K562 (cell line): ENCODE measurements around the gene TCFL5. TPM values are rescaled to one million over a fixed set of nuclear protein-coding genes. Genes with fewer than 3 reads are reported as not detected.

Experiments used
- ATAC-seq: fragments of 200-7000 bp; cut with Tn5 transposase; 3 replicates; pipeline ENCODE4 v1.9.1; 2020; ENCODE audit warnings: moderate library complexity
- BruUV-seq: library from RNA; stranded (reverse); fragments of 400-500 nt; replicated peaks from 2 replicates; lab custom pipeline; 2021; lab: Mats Ljungman, UMichigan
- CTCF ChIA-PET: fragments of 300-600 bp; formaldehyde crosslinking; extraction: SDS; loops from one replicate; lab custom pipeline; 2021; ENCODE audit warnings: low intra/inter-chr PET ratio; lab: Yijun Ruan, JAX
- POLR2A ChIA-PET: fragments of 300-600, 350-650 bp; sonication (Branson Sonifier 250); formaldehyde crosslinking; extraction: SDS; loops from one replicate; lab custom pipeline; 2021; ENCODE audit warnings: antibody characterized with exemption, inconsistent platforms; lab: Yijun Ruan, JAX
- DNase-seq, 4 experiments: peaks; one replicate each; pipeline versions ENCODE4 v3.0.0 to v3.0.0-alpha.2; 2011 to 2018; ENCODE audit warnings: low spot score in 3 of 4, mixed read lengths in 3 of 4; ENCODE audit errors: extremely low read depth in 1 of 4
- FAIRE-seq: peaks from 2 replicates; lab custom pipeline; 2011; peaks lifted over from hg19 to GRCh38; lab: Jason Lieb, UNC
- H2AFZ ChIP-seq: 2 replicates; pipeline ENCODE4 v1.6.0; 2011; ENCODE audit warnings: low read depth, low read length, control low read depth, inconsistent platforms
- H3K27ac ChIP-seq: fragments of 200-600 bp; 3 replicates; pipeline ENCODE4 v1.8.0; 2011; ENCODE audit warnings: low read depth, mild to moderate bottlenecking, control low read depth, inconsistent platforms, low read length, moderate library complexity, mixed read lengths; ENCODE audit errors: extremely low read depth
- H3K27me3 ChIP-seq, 2 experiments: fragments of 300-600 bp in 1 of 2; 2 replicates in 1 of 2; 3 replicates in 1 of 2; pipeline versions ENCODE4 v1.6.0 to v1.8.0; 2011; ENCODE audit warnings: inconsistent platforms in 2 of 2, low read length in 2 of 2, mild to moderate bottlenecking in 1 of 2, mixed read lengths in 1 of 2, moderate library complexity in 1 of 2; ENCODE audit not compliant: control insufficient read depth in 2 of 2, insufficient read depth in 2 of 2
- H3K36me3 ChIP-seq: fragments of 300-600 bp; 3 replicates; pipeline ENCODE4 v1.8.0; 2011; ENCODE audit warnings: mild to moderate bottlenecking, low read length, inconsistent platforms; ENCODE audit not compliant: control insufficient read depth, insufficient read depth
- H3K4me1 ChIP-seq, 2 experiments: fragments of 200-600 bp in 1 of 2; replicated peaks in 1 of 2; 2 replicates in 1 of 2; 3 replicates in 1 of 2; pipeline versions ENCODE4 v1.5.1 to v1.8.0; 2011; ENCODE audit warnings: inconsistent platforms in 2 of 2, low read length in 2 of 2, mild to moderate bottlenecking in 1 of 2, mixed read lengths in 1 of 2, moderate library complexity in 1 of 2; ENCODE audit not compliant: control insufficient read depth in 2 of 2, insufficient read depth in 2 of 2
- H3K4me2 ChIP-seq: 2 replicates; pipeline ENCODE4 v1.6.1; 2011; ENCODE audit warnings: low read length, control low read depth, inconsistent platforms, mixed read lengths; ENCODE audit not compliant: insufficient read depth
- H3K4me3 ChIP-seq: fragments of 200-600 bp; sonication (generic), shearing (Covaris generic); 2 replicates; pipeline ENCODE4 v1.5.1; 2016; ENCODE audit warnings: control low read depth, inconsistent platforms
- H3K79me2 ChIP-seq: fragments of 200-600 bp; 3 replicates; pipeline ENCODE4 v1.8.0; 2011; ENCODE audit warnings: low read length, inconsistent platforms; ENCODE audit not compliant: control insufficient read depth, insufficient read depth
- H3K9ac ChIP-seq, 2 experiments: 2 replicates each; pipeline versions ENCODE4 v1.6.0 to v1.6.1; 2011; ENCODE audit warnings: low read depth in 2 of 2, low read length in 2 of 2, control low read depth in 1 of 2, inconsistent platforms in 1 of 2, mild to moderate bottlenecking in 1 of 2, mixed read lengths in 1 of 2; ENCODE audit not compliant: insufficient read depth in 1 of 2
- H3K9me1 ChIP-seq: one replicate; pipeline ENCODE4 v1.6.0; 2011; ENCODE audit warnings: inconsistent platforms, mild to moderate bottlenecking, low read length, moderate library complexity; ENCODE audit not compliant: control insufficient read depth, insufficient read depth
- H3K9me3 ChIP-seq: replicated peaks from 2 replicates; pipeline ENCODE4 v1.5.1; 2011; ENCODE audit warnings: low read depth, low read length, inconsistent platforms; ENCODE audit not compliant: control insufficient read depth, insufficient read depth
- H4K20me1 ChIP-seq: replicated peaks from 2 replicates; pipeline ENCODE4 v1.6.1; 2011; ENCODE audit warnings: low read length, inconsistent platforms, mixed read lengths; ENCODE audit not compliant: control insufficient read depth, insufficient read depth
- COPS2 ChIP-seq: fragments of 450-650 bp; conservative IDR thresholded peaks from 2 replicates; pipeline ENCODE4 v1.6.1; 2016; ENCODE audit warnings: mild to moderate bottlenecking, moderate library complexity
- DNMT1 ChIP-seq: fragments of 450-650 bp; IDR thresholded peaks from 2 replicates; pipeline ENCODE4 v1.6.1; 2016; ENCODE audit warnings: antibody characterized with exemption, mild to moderate bottlenecking
- KLF16 ChIP-seq: IDR thresholded peaks from 2 replicates; pipeline ENCODE4 v1.6.1; 2016; ENCODE audit warnings: antibody characterized with exemption
- MTF1 ChIP-seq: fragments of 250-450 bp; sonication (Bioruptor Pico); IDR thresholded peaks from 2 replicates; pipeline ENCODE4 v1.9.0; 2021; ENCODE audit warnings: moderate library complexity, mild to moderate bottlenecking, inconsistent platforms, borderline replicate concordance
- RBM22 ChIP-seq: fragments of 200-400 bp; formaldehyde crosslinking; IDR thresholded peaks from 2 replicates; pipeline ENCODE4 v1.6.1; 2018; ENCODE audit warnings: low read length, low read depth; ENCODE audit not compliant: poor library complexity, severe bottlenecking
- SIN3A ChIP-seq, 2 experiments: fragments of 150-350 bp in 1 of 2; IDR thresholded peaks; 2 replicates each; pipeline ENCODE4 v1.6.1; 2011 to 2016; ENCODE audit warnings: borderline replicate concordance in 2 of 2, low read depth in 2 of 2, low read length in 2 of 2, mild to moderate bottlenecking in 2 of 2, moderate library complexity in 2 of 2; ENCODE audit not compliant: control insufficient read depth in 1 of 2
- TAF9B ChIP-seq: fragments of 450-650 bp; IDR thresholded peaks from 2 replicates; pipeline ENCODE4 v1.6.1; 2018; ENCODE audit warnings: mild to moderate bottlenecking; ENCODE audit not compliant: partially characterized antibody
- ZNF583 ChIP-seq: fragments of 250-450 bp; sonication (Bioruptor Pico); IDR thresholded peaks from 2 replicates; pipeline ENCODE4 v1.4.0; 2020
- WGBS: fragments of 100-300 bp; shearing (Covaris generic); methylation state at CpG from one replicate; pipeline ENCODE4 v1.1.6; 2016; ENCODE audit warnings: low coverage, mixed read lengths; ENCODE audit not compliant: insufficient coverage; ENCODE audit errors: missing lambda C conversion rate; 5-methylcytosine and 5-hydroxymethylcytosine counted together
- in situ Hi-C: fragments of 300-500 bp; cut with MboI; formaldehyde crosslinking; loops from 4 replicates; pipeline ENCODE4 v1.15.0; 2018; ENCODE audit warnings: inconsistent platforms, mixed read lengths
- intact Hi-C: fragments of 100-400 bp; cut with micrococcal nuclease; formaldehyde crosslinking; loops from 2 replicates; pipeline ENCODE4 v1.14.2; 2022
- polyA plus RNA-seq, 8 experiments: library from polyadenylated mRNA; depleted of rRNA in 4 of 8; stranded (reverse) in 5 of 8; unstranded in 3 of 8; fragments of >200 nt; fragmentation: Nextera tagmentation in 2 of 8; fragmentation: Illumina TruSeq in 1 of 8; extraction: Ambion mirVana in 2 of 8; extraction: Trizol in 1 of 8; gene quantifications; 2 replicates each; pipeline versions ENCODE4 v1.2.1 to v1.2.3, GENCODE V29; 2011 to 2014; ENCODE audit warnings: inconsistent platforms in 1 of 8, missing spikeins in 1 of 8
- total RNA-seq, 7 experiments: library from RNA; depleted of rRNA in 6 of 7; stranded (reverse); fragments of >200 nt in 6 of 7; fragmentation: Illumina TruSeq in 2 of 7; extraction: Trizol in 2 of 7; gene quantifications; 2 replicates each; pipeline versions ENCODE4 v1.2.1 to v1.2.3, GENCODE V29; 2011 to 2021; ENCODE audit warnings: low replicate concordance in 1 of 7

The TCFL5 gene
- total and polyA plus RNA-seq, 9 of the 15 experiments (the other 6 are each of a cell fraction or from before 2014, with no cell fraction given) = 1.00 to 12.6 (median 9.1) TPM

GRCh38 chr20:62837790-62838127 lies 23.9 kb downstream of the TCFL5 start:
- H3K27me3 ChIP-seq = peaks cover 0 to 9% of the 10 kb centered on the region in 2 experiments; a peak in 2 of 5 replicates
- no peak overlapping the region for H3K27ac ChIP-seq
- intact Hi-C loops = no loop called here
- no peaks in the 10 kb centered on the region for H3K79me2 ChIP-seq
- H3K9ac ChIP-seq = peak overlapping the region in 1 of 2 experiments; percentile 78; a peak in 2 of 4 replicates
- H3K4me3 ChIP-seq = no peak overlapping the region
- no peaks in the 10 kb centered on the region for H3K9me1 ChIP-seq
- H2AFZ ChIP-seq = no peak overlapping the region
- H3K9me3 ChIP-seq = no peaks in the 10 kb centered on the region
- no peak for FAIRE-seq
- 58% methylated on average over 6 of the region's 8 CpGs for WGBS
- no peak for ATAC-seq
- ChIA-PET POLR2A (no interaction called here), CTCF (no interaction called here)
- peaks cover 9 to 44% of the 10 kb centered on the region in 2 experiments for H3K4me1 ChIP-seq
- no peak overlapping the region for H3K4me2 ChIP-seq
- TF ChIP-seq TAF9B = no peak
- TF ChIP-seq COPS2 = no peak
- TF ChIP-seq KLF16 = no peak
- TF ChIP-seq ZNF583 (CRISPR knock-in tag) = no peak
- TF ChIP-seq MTF1 (CRISPR knock-in tag) = no peak
- TF ChIP-seq DNMT1 = no peak
- no peak for TF ChIP-seq RBM22
- TF ChIP-seq SIN3A (IDR thresholded peaks at IDR 0.05; ENCODE audit: borderline replicate concordance in 2 of 2, control insufficient read depth in 1 of 2, low read depth in 2 of 2, low read length in 2 of 2) = no peak
- TF ChIP-seq, all 486 proteins: peak for 0
- Histone ChIP-seq H3K36me3 (no peaks in the 10 kb centered on the region), H4K20me1 (no peaks in the 10 kb centered on the region)
- no TSS peak for BruUV-seq
- in situ Hi-C loops = no loop called here
- DNase-seq = no peak
